HG03064 (cell line): ENCODE data around the gene MSH4.
"Not testable (repeated sequence)": the region's sequence is repeated elsewhere in the genome, so short reads cannot be mapped to it uniquely, and the experiment has no call there.

Experiments
- ATAC-seq: cut with Tn5 transposase; IDR thresholded peaks from one replicate; pipeline ENCODE4 v1.9.1; 2021; ENCODE audit warnings: low read depth; ENCODE audit not compliant: unreplicated experiment

Gene MSH4

GRCh38 chr1:75916834-75917233 is 120.2 kb downstream of the MSH4 start:
- ATAC-seq = no peak

- ATAC-seq = no peak
These were observed 126.0 kb downstream of the MSH4 start for GRCh38 chr1:75922698-75923097.

- no peak for ATAC-seq
These were observed 135.6 kb downstream of the MSH4 start, which contains the start of gene ASB17 for GRCh38 chr1:75932304-75932703. Gene ASB17 (minus strand): TSS chr1:75932404. CDS start chr1:75932291, 113 bp downstream.

GRCh38 chr1:75937034-75937433 is 140.4 kb downstream of the MSH4 start:
- ATAC-seq = no peak

GRCh38 chr1:75943037-75943436 is 146.4 kb downstream of the MSH4 start:
- ATAC-seq = not testable (repeated sequence)

GRCh38 chr1:75950176-75950575 is 153.5 kb downstream of the MSH4 start:
- ATAC-seq = no peak

GRCh38 chr1:75952016-75952415 is 155.3 kb downstream of the MSH4 start:
- ATAC-seq = no peak

- no peak for ATAC-seq
These were observed 156.8 kb downstream of the MSH4 start for GRCh38 chr1:75953461-75953860.

- ATAC-seq = no peak
These were observed 157.9 kb downstream of the MSH4 start for GRCh38 chr1:75954586-75954985.
